Neutrophil (primary cell): ENCODE data around the gene RNF128.

Experiments
- H3K27ac ChIP-seq: fragments of 200-600 bp; sonication (generic); 2 replicates; pipeline ENCODE4 v1.5.1; 2016; ENCODE audit warnings: mild to moderate bottlenecking, moderate library complexity
- H3K27me3 ChIP-seq: fragments of 200-600 bp; sonication (generic); 2 replicates; pipeline ENCODE4 v1.6.0; 2016; ENCODE audit warnings: mild to moderate bottlenecking
- H3K36me3 ChIP-seq: fragments of 200-600 bp; sonication (generic); 2 replicates; pipeline ENCODE4 v1.5.1; 2017
- H3K4me1 ChIP-seq, 2 experiments: fragments of 200-600 bp in 1 of 2; sonication (generic) in 1 of 2; 1 replicate in 1 of 2; 2 replicates in 1 of 2; pipeline versions ENCODE4 v1.5.1 to v1.6.1; 2013 to 2016; ENCODE audit warnings: low read depth in 1 of 2, low read length in 1 of 2, mild to moderate bottlenecking in 1 of 2, moderate library complexity in 1 of 2; ENCODE audit not compliant: control insufficient read depth in 1 of 2, insufficient read depth in 1 of 2
- H3K4me3 ChIP-seq, 2 experiments: fragments of 200-600 bp in 1 of 2; sonication (generic) in 1 of 2; 1 replicate in 1 of 2; 2 replicates in 1 of 2; pipeline ENCODE4 v1.5.1; 2013 to 2016; ENCODE audit warnings: low read depth in 1 of 2, low read length in 1 of 2, mild to moderate bottlenecking in 1 of 2, moderate library complexity in 1 of 2
- H3K9me3 ChIP-seq: fragments of 200-600 bp; sonication (generic); 2 replicates; pipeline ENCODE4 v1.5.1; 2016
- TF ChIP-seq, protein P1 (sequence below): fragments of 200-600 bp; sonication (generic); IDR thresholded peaks from 2 replicates; pipeline ENCODE4 v1.5.1; 2016; ENCODE audit warnings: antibody characterized with exemption

RNF128 gene

DNA sequence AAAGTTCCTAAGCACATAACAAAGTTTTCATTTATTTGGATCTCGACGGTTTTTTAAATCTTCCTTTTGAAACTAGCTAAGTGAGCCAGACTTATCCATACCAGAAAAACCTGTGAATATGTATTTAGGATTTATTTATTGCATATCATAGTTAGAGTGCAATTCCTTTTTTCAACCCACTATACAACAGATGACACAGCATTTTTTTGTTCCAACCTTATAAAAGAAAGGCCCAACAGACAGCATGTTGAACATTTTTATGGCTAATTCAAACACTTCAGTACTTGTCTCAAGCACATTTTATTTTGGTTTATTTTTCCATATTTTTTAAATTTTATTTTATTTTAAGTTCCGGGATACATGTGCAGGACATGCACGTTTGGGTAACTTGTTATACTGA lies 15.1 kb upstream of the RNF128 start:
- TF ChIP-seq, protein P1, sequence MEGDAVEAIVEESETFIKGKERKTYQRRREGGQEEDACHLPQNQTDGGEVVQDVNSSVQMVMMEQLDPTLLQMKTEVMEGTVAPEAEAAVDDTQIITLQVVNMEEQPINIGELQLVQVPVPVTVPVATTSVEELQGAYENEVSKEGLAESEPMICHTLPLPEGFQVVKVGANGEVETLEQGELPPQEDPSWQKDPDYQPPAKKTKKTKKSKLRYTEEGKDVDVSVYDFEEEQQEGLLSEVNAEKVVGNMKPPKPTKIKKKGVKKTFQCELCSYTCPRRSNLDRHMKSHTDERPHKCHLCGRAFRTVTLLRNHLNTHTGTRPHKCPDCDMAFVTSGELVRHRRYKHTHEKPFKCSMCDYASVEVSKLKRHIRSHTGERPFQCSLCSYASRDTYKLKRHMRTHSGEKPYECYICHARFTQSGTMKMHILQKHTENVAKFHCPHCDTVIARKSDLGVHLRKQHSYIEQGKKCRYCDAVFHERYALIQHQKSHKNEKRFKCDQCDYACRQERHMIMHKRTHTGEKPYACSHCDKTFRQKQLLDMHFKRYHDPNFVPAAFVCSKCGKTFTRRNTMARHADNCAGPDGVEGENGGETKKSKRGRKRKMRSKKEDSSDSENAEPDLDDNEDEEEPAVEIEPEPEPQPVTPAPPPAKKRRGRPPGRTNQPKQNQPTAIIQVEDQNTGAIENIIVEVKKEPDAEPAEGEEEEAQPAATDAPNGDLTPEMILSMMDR, result no peak
- Histone ChIP-seq H3K9me3 (no peaks in the 10 kb centered on the region), H3K27me3 (no peaks in the 10 kb centered on the region), H3K27ac (no peak overlapping the region), H3K4me1 (no peaks in the 10 kb centered on the region), H3K4me3 (no peak overlapping the region), H3K36me3 (no peaks in the 10 kb centered on the region)

DNA sequence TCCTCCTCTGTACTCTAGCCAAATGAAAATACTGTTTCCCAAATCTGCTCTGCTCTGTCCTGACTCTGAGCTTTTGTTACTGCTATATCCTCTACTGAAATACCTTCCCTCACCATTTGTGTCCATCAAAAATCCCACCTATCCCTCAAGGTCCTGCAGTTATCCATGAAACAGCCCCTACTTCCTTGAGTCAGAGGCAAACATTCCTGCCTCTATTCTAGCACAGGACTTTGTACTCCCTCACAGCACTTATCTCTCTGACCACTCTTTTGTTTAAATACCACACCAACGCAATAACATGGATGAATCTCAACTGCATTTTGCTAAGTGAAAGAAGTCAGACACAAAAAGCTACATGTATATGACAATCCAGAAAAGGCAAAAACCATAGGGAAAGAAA lies 10.5 kb upstream of the RNF128 start:
- TF ChIP-seq, protein P1, result no peak
- Histone ChIP-seq H3K4me3 (no peak overlapping the region), H3K4me1 (no peaks in the 10 kb centered on the region), H3K9me3 (no peaks in the 10 kb centered on the region), H3K27me3 (no peaks in the 10 kb centered on the region), H3K27ac (no peak overlapping the region), H3K36me3 (no peaks in the 10 kb centered on the region)

GRCh38 chrX:106716463-106716862 lies 10.0 kb upstream of the RNF128 start:
- H3K27me3 ChIP-seq, result no peaks in the 10 kb centered on the region
- TF ChIP-seq, protein P1, result no peak

DNA sequence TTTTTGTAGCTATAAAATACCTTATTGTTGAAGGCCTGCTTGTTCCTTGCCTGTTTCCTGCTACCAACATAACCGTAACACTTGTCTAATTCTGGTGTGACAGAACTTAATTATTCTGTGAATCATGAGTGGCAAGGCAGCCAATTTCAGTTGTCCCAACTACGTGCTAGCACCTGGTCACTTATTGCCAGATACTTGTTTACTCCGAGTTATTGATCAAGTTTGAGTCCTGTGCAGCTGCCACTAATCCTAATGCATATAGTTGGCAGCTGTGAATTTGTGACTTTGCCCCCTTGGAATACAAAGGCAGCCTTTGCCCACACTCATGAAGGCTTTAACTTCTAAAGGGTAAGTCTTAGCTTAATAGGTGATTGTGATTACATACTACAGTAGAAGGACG lies 7.8 kb upstream of the RNF128 start:
- Histone ChIP-seq H3K36me3 (no peaks in the 10 kb centered on the region), H3K4me1 (no peaks in the 10 kb centered on the region), H3K4me3 (no peak overlapping the region), H3K9me3 (no peaks in the 10 kb centered on the region), H3K27me3 (no peaks in the 10 kb centered on the region), H3K27ac (no peak overlapping the region)
- TF ChIP-seq, protein P1, result no peak

More at GRCh38 chrX:106716463-106716862, 10.0 kb upstream of the RNF128 start:
- no peak overlapping the region for H3K27ac ChIP-seq
- no peaks in the 10 kb centered on the region for H3K36me3 ChIP-seq
- no peaks in the 10 kb centered on the region for H3K9me3 ChIP-seq
- H3K4me3 ChIP-seq, result no peak overlapping the region
- H3K4me1 ChIP-seq, result no peaks in the 10 kb centered on the region

DNA sequence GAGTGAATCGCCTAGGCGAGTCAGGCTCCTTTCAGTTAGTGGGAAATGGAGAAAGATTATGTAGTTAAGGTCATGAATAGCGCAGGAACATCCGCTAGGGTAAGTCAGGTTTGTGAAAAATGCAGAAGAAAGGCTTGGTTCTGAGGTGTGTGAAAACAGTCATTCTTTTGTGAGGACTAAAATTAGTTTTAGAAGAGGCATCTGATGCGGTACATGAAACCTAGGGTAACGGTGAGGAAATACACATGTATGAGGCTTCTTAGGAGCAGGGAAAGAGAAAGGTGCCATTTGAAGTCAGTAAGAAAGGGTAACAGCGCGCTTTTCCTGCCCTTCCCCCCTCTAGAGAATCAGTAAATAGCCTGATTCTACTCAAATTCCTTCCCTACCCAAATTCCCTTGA lies 570 bp upstream of the RNF128 start:
- H3K4me3 ChIP-seq, result no peak overlapping the region
- no peaks in the 10 kb centered on the region for H3K9me3 ChIP-seq
- TF ChIP-seq, protein P1, result no peak
- no peaks in the 10 kb centered on the region for H3K4me1 ChIP-seq
- no peak overlapping the region for H3K27ac ChIP-seq
- H3K36me3 ChIP-seq, result no peaks in the 10 kb centered on the region
- peaks cover 47% of the 10 kb centered on the region for H3K27me3 ChIP-seq

GRCh38 chrX:106728337-106728736 lies 1.8 kb downstream of the RNF128 start:
- Histone ChIP-seq H3K9me3 (no peaks in the 10 kb centered on the region), H3K36me3 (no peaks in the 10 kb centered on the region), H3K27me3 (peaks cover 47% of the 10 kb centered on the region), H3K4me3 (no peak overlapping the region), H3K4me1 (no peaks in the 10 kb centered on the region), H3K27ac (no peak overlapping the region)
- TF ChIP-seq, protein P1, result no peak
